HG03342 (cell line): ENCODE measurements around the gene RASSF1.
A peak's percentile ranks its signal among the peaks of the same experiment; 100 is the strongest.

Experiments used
- ATAC-seq: cut with Tn5 transposase; IDR thresholded peaks from one replicate; pipeline ENCODE4 v1.9.1; 2021; ENCODE audit warnings: mild to moderate bottlenecking, moderate library complexity; ENCODE audit not compliant: unreplicated experiment

RASSF1 gene

GRCh38 chr3:50302095-50303012 lies 38.3 kb downstream of the RASSF1 start:
- ATAC-seq, result no peak

- no peak for ATAC-seq
These were observed 39.9 kb downstream of the RASSF1 start for GRCh38 chr3:50300681-50301254.

DNA sequence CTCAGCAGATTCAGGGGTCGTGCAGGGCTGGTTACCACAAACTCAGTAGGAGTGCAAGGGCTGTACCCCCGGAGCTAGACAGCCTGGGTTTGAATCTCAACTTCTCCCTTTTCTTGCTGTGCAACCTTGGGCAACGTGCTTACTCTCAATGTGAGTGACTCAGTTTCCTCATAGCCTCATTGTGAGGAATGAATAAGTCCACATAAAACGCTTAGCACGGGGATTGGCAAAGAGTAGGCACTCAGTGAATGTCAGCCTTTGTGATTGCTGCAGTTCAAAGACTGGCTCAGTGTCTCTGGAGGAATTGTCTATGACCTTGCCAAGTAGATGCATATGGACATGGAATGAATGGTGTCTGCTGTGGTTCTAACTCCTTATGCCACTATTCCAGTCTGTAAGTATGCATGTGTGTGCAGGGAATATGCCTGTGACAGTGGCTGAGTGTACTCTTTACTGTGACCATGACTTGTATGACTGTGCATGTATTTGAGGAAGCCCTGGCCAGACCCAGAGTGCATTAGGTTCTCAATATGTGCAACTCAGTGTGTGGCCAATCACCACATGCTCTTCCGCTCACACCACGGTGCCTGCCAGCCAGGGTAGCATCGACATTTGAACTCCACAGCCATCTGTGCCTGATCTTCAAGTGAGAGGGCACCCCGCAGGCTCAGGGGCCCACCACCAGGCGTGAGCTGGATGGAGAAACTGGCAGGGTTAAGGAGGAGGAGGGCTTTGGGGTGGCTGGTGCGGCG lies 40.5 kb downstream of the RASSF1 start:
- ATAC-seq, result no peak

DNA sequence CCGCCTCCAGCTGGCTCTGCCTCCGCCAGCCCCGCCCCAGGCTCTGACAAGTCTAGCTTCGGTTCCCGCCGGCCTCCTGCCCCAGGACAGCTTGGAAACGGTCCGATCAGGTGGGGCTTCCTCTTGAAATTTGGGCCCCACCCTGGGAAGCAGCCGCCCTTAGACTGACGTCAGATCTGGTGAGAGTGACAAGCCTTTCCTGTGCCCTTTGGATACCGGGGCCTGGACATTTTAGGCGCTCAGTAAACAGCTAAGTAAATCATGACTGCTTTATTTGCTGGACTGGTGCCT lies 41.1 kb downstream of the RASSF1 start:
- ATAC-seq, result no peak

GRCh38 chr3:50298836-50299637 lies 41.6 kb downstream of the RASSF1 start, which contains the start of the genes HYAL3 and NAA80:
HYAL3 (minus strand) TSS chr3:50299405; CDS start chr3:50295602, 3,803 bp downstream.
NAA80 (minus strand) TSS chr3:50299405; CDS start chr3:50297463, 1,942 bp downstream.
- peak; percentile 86 for ATAC-seq

- no peak for ATAC-seq
These were observed 42.5 kb downstream of the RASSF1 start for GRCh38 chr3:50297896-50298725.

GRCh38 chr3:50297384-50297775 lies 43.3 kb downstream of the RASSF1 start:
- no peak for ATAC-seq

DNA sequence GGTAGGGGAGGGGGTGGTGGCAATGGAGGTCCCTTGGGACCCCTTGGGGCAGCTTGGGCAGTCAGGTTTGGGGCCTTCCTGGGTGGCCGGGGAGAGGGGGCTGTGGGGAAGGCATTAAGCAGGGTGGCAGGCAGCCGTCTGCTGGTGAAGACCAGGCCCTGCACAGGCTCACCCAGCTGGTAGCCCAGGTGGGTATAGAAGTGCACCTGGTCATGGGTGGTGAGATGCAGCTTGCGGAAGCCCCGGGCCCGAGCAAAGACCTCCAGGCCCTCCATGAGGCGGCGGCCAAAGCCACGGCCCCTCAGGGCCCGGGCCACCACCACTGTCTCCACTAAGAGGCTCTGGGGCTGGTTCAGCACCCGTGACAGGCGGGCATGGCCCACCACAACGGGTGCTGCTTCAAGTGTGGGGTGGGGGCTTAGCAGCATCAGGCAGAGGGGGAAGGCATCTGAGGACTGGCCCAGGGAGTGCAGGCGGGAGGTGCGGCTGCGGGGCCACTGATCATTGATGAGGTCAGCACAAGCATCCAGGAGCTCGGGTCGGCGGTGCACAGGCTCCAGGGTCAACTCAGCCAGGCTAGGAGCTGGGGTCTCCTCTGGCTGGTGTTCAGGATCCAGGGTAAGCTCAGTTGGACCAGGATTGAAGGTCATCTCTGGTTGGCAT lies 43.8 kb downstream of the RASSF1 start:
- ATAC-seq, result no peak

DNA sequence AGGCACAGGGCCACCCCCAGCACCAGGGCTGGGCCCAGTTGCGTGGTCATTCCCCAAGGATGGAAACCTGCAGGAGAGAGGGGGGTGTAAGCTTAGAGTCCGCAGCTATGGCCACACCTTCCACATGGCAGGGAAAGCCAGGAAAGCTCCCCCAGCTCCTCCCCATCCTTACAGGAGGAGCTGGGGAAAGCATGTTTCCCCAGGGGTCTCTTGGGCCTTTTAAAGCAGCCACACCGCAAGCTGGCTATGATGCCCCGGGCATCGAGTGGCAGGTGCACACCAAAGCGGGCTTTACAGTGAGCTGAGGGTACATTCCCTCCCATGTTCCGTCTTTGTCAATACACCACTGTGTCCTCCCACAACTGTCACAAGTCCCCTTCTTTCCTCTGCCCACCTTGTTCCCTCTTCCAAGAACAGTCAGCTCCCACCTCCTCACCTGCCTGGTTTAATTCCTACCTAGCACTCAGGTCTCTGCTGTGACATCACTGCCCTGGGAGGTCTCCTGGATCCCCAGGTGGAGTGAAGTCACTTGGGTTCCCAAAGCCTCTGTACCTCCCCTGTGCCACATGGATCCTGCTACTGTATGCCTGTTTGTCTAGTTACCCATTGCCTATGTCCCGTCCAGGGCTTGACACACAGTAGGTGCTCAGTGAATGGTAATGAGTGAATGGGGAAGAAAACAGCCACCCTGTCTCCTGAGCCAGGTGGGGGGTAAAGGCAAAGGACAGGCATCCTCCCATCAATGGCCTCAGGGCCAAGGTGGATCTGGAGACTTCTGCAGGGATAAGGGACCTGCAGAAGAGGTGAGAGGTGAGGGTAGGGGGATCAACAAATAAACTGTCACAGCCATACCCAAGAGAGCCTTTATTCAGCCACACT lies 44.8 kb downstream of the RASSF1 start:
- ATAC-seq, result no peak

- no peak for ATAC-seq
These were observed 45.9 kb downstream of the RASSF1 start for GRCh38 chr3:50294492-50295403.

GRCh38 chr3:50294089-50294488 lies 46.5 kb downstream of the RASSF1 start:
- no peak for ATAC-seq

- ATAC-seq, result no peak
These were observed 47.4 kb downstream of the RASSF1 start for GRCh38 chr3:50293079-50293801.

DNA sequence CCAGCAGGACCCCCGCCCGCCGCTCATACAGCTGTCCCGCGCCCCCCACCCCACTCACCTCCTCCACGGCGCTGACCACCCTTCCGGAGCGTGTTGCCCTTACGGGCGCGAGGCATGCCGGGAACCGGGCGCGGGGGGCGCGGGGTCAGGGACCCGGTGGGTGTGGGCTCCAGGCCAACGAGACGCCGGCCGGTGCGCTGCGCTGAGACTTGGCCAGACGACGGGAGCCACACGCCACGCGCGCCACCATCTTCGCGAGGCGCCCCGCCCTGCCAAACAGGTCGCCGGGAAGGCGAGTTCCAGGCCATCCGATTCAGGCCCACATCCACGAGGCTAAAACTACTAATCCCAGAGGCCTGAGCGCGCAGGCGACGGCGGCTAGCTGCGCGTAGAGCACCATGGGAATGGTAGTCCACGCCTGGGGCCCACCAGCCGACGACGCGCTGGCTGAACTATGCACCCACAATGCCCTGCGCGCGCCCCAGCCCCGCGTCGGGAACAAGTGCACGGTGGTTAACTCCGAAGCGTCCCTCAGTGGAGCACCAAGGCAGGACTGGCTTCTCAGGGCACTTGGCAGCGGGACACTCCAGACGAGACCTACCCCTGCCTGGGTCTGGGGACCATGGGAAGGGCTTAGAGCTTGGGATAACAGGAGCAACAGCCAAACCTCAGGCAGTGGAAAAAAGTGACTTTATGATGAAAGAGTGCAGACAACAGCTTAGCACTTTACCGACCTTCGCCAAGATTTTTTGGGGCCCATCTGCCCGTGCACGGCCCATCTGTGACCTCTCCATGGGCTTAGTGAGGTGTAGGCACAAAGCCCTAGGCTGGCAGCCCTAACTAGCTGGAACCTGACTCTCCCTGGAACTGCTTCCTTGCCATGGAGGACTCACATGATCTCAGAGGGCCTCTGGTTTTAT lies 48.2 kb downstream of the RASSF1 start, which contains the start of gene IFRD2:
TSS of gene IFRD2 (minus strand) at position 271 of the 920 bp plus-strand sequence. CDS start at position 116, 155 bp downstream.
- ATAC-seq, result peak; percentile 96

DNA sequence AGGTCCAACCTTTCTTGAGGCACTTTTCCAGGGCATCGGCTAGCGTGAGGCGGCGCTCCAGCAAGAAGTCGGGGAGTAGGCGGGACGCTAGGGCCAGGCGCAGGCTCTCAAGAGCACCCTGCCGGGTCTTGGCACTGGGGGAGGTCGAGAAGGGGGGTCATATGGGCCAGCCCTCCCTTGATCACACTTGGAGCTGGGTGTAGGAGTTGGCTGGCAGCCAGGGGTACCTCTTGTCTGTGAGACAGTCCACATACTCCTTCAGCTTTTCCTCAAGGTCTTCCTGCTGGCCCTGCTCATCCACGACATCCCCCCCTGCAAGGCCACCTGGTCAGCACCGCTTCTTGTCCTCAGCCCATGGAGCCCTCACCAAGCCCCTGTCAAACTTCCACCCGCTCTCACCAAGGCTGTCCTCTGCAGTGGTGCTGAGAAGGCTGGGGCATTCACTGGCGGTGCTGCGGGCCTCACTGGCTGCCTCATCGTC lies 50.4 kb downstream of the RASSF1 start:
- ATAC-seq, result no peak

GRCh38 chr3:50289130-50289529 lies 51.5 kb downstream of the RASSF1 start:
- ATAC-seq, result no peak
